ENCODE results near the gene PDCD6IP.
"Not testable (repeated sequence)": the region's sequence is repeated elsewhere in the genome, so short reads cannot be mapped to it uniquely, and the experiment has no call there.

Gene PDCD6IP

DNA sequence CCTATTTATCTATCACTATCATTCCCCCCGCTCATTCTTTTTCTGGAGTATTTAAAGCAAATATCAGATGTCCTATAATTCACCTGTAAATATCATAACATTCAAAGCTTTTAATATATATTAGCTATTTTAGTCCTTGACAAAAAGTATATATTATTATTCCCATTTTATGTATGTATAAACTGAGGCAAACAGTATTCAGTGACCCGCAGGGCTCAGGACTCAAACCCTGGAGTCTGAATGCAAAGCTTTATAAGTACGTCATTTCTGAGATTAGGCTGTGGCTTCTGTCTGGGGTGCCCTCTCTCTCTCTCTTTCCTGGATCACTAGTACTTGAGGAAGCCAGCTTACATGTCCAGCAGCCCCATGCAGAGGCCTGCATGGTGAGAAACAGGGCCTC is 20.4 kb upstream of the PDCD6IP start:
- no peaks in the 10 kb centered on the region for H3K36me3 ChIP-seq (ENCODE audit: control insufficient read depth, low read length)
- no peak overlapping the region for H3K27ac ChIP-seq (ENCODE audit: low read depth, low read length)
- H3K27me3 ChIP-seq (ENCODE audit: control insufficient read depth, low read length): no peaks in the 10 kb centered on the region
- H3K4me3 ChIP-seq (ENCODE audit: low read length): no peak overlapping the region
- no peaks in the 10 kb centered on the region for H3F3A ChIP-seq (ENCODE audit: control insufficient read depth, insufficient read depth)
- no peak for TF ChIP-seq EZH2phosphoT487 (IDR thresholded peaks at IDR 0.05; ENCODE audit: borderline replicate concordance, low read length)
- TF ChIP-seq, protein P1, sequence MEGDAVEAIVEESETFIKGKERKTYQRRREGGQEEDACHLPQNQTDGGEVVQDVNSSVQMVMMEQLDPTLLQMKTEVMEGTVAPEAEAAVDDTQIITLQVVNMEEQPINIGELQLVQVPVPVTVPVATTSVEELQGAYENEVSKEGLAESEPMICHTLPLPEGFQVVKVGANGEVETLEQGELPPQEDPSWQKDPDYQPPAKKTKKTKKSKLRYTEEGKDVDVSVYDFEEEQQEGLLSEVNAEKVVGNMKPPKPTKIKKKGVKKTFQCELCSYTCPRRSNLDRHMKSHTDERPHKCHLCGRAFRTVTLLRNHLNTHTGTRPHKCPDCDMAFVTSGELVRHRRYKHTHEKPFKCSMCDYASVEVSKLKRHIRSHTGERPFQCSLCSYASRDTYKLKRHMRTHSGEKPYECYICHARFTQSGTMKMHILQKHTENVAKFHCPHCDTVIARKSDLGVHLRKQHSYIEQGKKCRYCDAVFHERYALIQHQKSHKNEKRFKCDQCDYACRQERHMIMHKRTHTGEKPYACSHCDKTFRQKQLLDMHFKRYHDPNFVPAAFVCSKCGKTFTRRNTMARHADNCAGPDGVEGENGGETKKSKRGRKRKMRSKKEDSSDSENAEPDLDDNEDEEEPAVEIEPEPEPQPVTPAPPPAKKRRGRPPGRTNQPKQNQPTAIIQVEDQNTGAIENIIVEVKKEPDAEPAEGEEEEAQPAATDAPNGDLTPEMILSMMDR (IDR thresholded peaks at IDR 0.05; ENCODE audit: low read depth, low read length, poor library complexity, severe bottlenecking): no peak
- H3K4me2 ChIP-seq (ENCODE audit: low read length): no peak overlapping the region
- H3K9me3 ChIP-seq (ENCODE audit: control insufficient read depth, insufficient read depth, low read length): no peaks in the 10 kb centered on the region
- no peaks in the 10 kb centered on the region for H3K9me2 ChIP-seq (replicated peaks; ENCODE audit: control insufficient read depth, low read length)
- H3K4me1 ChIP-seq (ENCODE audit: control insufficient read depth, low read length): no peaks in the 10 kb centered on the region
- H4K20me1 ChIP-seq (ENCODE audit: control insufficient read depth, insufficient read depth, low read depth, low read length): no peaks in the 10 kb centered on the region
- no peaks in the 10 kb centered on the region for H3K79me2 ChIP-seq (ENCODE audit: control insufficient read depth, low read length)

- Histone ChIP-seq H3K36me3 (ENCODE audit: control insufficient read depth, low read length) (no peaks in the 10 kb centered on the region), H3K4me2 (ENCODE audit: low read length) (no peak overlapping the region), H3K4me1 (ENCODE audit: control insufficient read depth, low read length) (no peaks in the 10 kb centered on the region), H3F3A (ENCODE audit: control insufficient read depth, insufficient read depth) (no peaks in the 10 kb centered on the region), H3K27me3 (ENCODE audit: control insufficient read depth, low read length) (no peaks in the 10 kb centered on the region), H3K4me3 (ENCODE audit: low read length) (no peak overlapping the region), H3K79me2 (ENCODE audit: control insufficient read depth, low read length) (no peaks in the 10 kb centered on the region), H3K9me2 (replicated peaks; ENCODE audit: control insufficient read depth, low read length) (no peaks in the 10 kb centered on the region), H4K20me1 (ENCODE audit: control insufficient read depth, insufficient read depth, low read depth, low read length) (no peaks in the 10 kb centered on the region), H3K27ac (ENCODE audit: low read depth, low read length) (no peak overlapping the region), H3K9me3 (ENCODE audit: control insufficient read depth, insufficient read depth, low read length) (no peaks in the 10 kb centered on the region)
- TF ChIP-seq, protein P1 (IDR thresholded peaks at IDR 0.05; ENCODE audit: low read depth, low read length, poor library complexity, severe bottlenecking): no peak
- TF ChIP-seq EZH2phosphoT487 (IDR thresholded peaks at IDR 0.05; ENCODE audit: borderline replicate concordance, low read length): no peak
Measured at GRCh38 chr3:33779751-33780150, 18.7 kb upstream of the PDCD6IP start.

GRCh38 chr3:33781413-33781812 is 17.0 kb upstream of the PDCD6IP start:
- not testable (repeated sequence) for H3K4me2 ChIP-seq (ENCODE audit: low read length); H3K4me1 ChIP-seq (ENCODE audit: control insufficient read depth, low read length); H3F3A ChIP-seq (ENCODE audit: control insufficient read depth, insufficient read depth); H3K79me2 ChIP-seq (ENCODE audit: control insufficient read depth, low read length); H3K36me3 ChIP-seq (ENCODE audit: control insufficient read depth, low read length); H3K9me3 ChIP-seq (ENCODE audit: control insufficient read depth, insufficient read depth, low read length); H3K4me3 ChIP-seq (ENCODE audit: low read length); H3K27ac ChIP-seq (ENCODE audit: low read depth, low read length); H3K27me3 ChIP-seq (ENCODE audit: control insufficient read depth, low read length); H3K9me2 ChIP-seq (replicated peaks; ENCODE audit: control insufficient read depth, low read length); H4K20me1 ChIP-seq (ENCODE audit: control insufficient read depth, insufficient read depth, low read depth, low read length)

GRCh38 chr3:33786565-33787327 is 11.7 kb upstream of the PDCD6IP start:
- Histone ChIP-seq H3K4me3 (ENCODE audit: low read length) (no peak overlapping the region), H3K36me3 (ENCODE audit: control insufficient read depth, low read length) (no peaks in the 10 kb centered on the region)
- no peak for TF ChIP-seq EZH2phosphoT487 (IDR thresholded peaks at IDR 0.05; ENCODE audit: borderline replicate concordance, low read length)
- TF ChIP-seq, protein P1 (IDR thresholded peaks at IDR 0.05; ENCODE audit: low read depth, low read length, poor library complexity, severe bottlenecking): no peak

More at GRCh38 chr3:33786565-33787327, 11.7 kb upstream of the PDCD6IP start:
- Histone ChIP-seq H3K4me2 (ENCODE audit: low read length) (0 out of 2 replicates have a peak overlapping the region, but pooled peaks have one; percentile 10), H3K4me1 (ENCODE audit: control insufficient read depth, low read length) (peaks cover 9% of the 10 kb centered on the region), H3K27me3 (ENCODE audit: control insufficient read depth, low read length) (0 out of 2 replicates have a peak, but pooled peaks cover 4% of the 10 kb centered on the region), H3F3A (ENCODE audit: control insufficient read depth, insufficient read depth) (no peaks in the 10 kb centered on the region), H3K9me3 (ENCODE audit: control insufficient read depth, insufficient read depth, low read length) (no peaks in the 10 kb centered on the region), H3K79me2 (ENCODE audit: control insufficient read depth, low read length) (no peaks in the 10 kb centered on the region), H3K27ac (ENCODE audit: low read depth, low read length) (no peak overlapping the region), H3K9me2 (replicated peaks; ENCODE audit: control insufficient read depth, low read length) (no peaks in the 10 kb centered on the region), H4K20me1 (ENCODE audit: control insufficient read depth, insufficient read depth, low read depth, low read length) (no peaks in the 10 kb centered on the region)

Measured in DOHH2 (cell line).